Uterus (tissue), 4 donors: Measurements from ENCODE around the gene CFAP53. TPM values are rescaled to one million over a fixed set of nuclear protein-coding genes. Genes with fewer than 3 reads are reported as not detected.
"Not testable (repeated sequence)": the region's sequence is repeated elsewhere in the genome, so short reads cannot be mapped to it uniquely, and the experiment has no call there.

ENCODE experiments used
- DNase-seq, 2 donors: peaks; one replicate each; pipeline ENCODE4 v3.0.0-alpha.2; 2019 to 2020
- H3K27ac ChIP-seq, 2 donors: fragments of 200-600 bp; sonication (generic); 1 replicate in 1 of 2; 2 replicates in 1 of 2; pipeline ENCODE4 v1.5.1; 2016 to 2018
- H3K27me3 ChIP-seq, 2 donors: fragments of 200-600 bp; sonication (generic); one replicate each; pipeline ENCODE4 v1.5.1; 2018 to 2019; ENCODE audit warnings: control low read depth in 1 of 2
- H3K36me3 ChIP-seq, 2 donors: fragments of 200-600 bp; sonication (generic); one replicate each; pipeline ENCODE4 v1.5.1; 2019; ENCODE audit warnings: control low read depth in 1 of 2
- H3K4me1 ChIP-seq, 2 donors: fragments of 200-600 bp; sonication (generic); one replicate each; pipeline ENCODE4 v1.5.1; 2018 to 2019; ENCODE audit warnings: control low read depth in 1 of 2
- H3K4me3 ChIP-seq, 2 donors: fragments of 200-600 bp; sonication (generic); 1 replicate in 1 of 2; 2 replicates in 1 of 2; pipeline ENCODE4 v1.5.1; 2018 to 2019; ENCODE audit warnings: mild to moderate bottlenecking in 1 of 2
- H3K9me3 ChIP-seq, 2 donors: fragments of 200-600 bp; sonication (generic); one replicate each; pipeline ENCODE4 v1.5.1; 2019; ENCODE audit warnings: control low read depth in 1 of 2
- CTCF ChIP-seq, 4 experiments: fragments of 200-600 bp in 2 of 4; fragments of 450-650 bp in 2 of 4; sonication (generic) in 2 of 4; IDR thresholded peaks; one replicate each; pipeline ENCODE4 v1.5.1; 2016 to 2019; ENCODE audit warnings: antibody characterized with exemption in 4 of 4, mild to moderate bottlenecking in 2 of 4, moderate library complexity in 1 of 4
- POLR2A ChIP-seq, 2 donors: fragments of 450-650 bp; IDR thresholded peaks; one replicate each; pipeline ENCODE4 v1.6.1; 2016; ENCODE audit warnings: antibody characterized with exemption in 2 of 2, mild to moderate bottlenecking in 1 of 2, moderate library complexity in 1 of 2
- intact Hi-C: fragments of 100-400 bp; cut with DNase I; formaldehyde crosslinking; loops from one replicate; pipeline ENCODE4 v1.15.1; 2023; ENCODE audit warnings: low total_unique reads
- total RNA-seq, 4 donors: library from RNA; depleted of rRNA in 3 of 4; stranded (reverse); fragments of >200 nt in 3 of 4; gene quantifications; one replicate each; pipeline versions ENCODE4 v1.1.0 to v1.2.4, GENCODE V29; 2014 to 2023
- donor health status: DM: yes; HTN: yes; CAD: no.

The CFAP53 gene
- total RNA-seq, 4 donors from 2014 or later: 0.95 to 1.1 TPM; not detected in 2

- Histone ChIP-seq H3K27me3 (no peaks in the 10 kb centered on the region), H3K36me3 (no peaks in the 10 kb centered on the region), H3K27ac (no peak overlapping the region), H3K9me3 (no peaks in the 10 kb centered on the region), H3K4me1 (no peaks in the 10 kb centered on the region), H3K4me3 (no peak overlapping the region)
- no peak for DNase-seq
- TF ChIP-seq POLR2A (IDR thresholded peaks at IDR 0.05): no peak
- no peak for TF ChIP-seq CTCF (IDR thresholded peaks at IDR 0.05)
- intact Hi-C loops: no loop called here
Observed at GRCh38 chr18:50232419-50232818, 33.9 kb downstream of the CFAP53 start.

GRCh38 chr18:50231621-50232020, 34.7 kb downstream of the CFAP53 start:
- Histone ChIP-seq H3K36me3 (no peaks in the 10 kb centered on the region), H3K27ac (no peak overlapping the region), H3K4me1 (no peaks in the 10 kb centered on the region), H3K27me3 (no peaks in the 10 kb centered on the region), H3K9me3 (no peaks in the 10 kb centered on the region), H3K4me3 (no peak overlapping the region)
- no peak for DNase-seq
- intact Hi-C loops: no loop called here
- TF ChIP-seq CTCF (IDR thresholded peaks at IDR 0.05) (no peak), POLR2A (IDR thresholded peaks at IDR 0.05) (no peak)

- intact Hi-C loops, H3K4me3 ChIP-seq, H3K9me3 ChIP-seq, DNase-seq, H3K27ac ChIP-seq, H3K36me3 ChIP-seq, H3K27me3 ChIP-seq, H3K4me1 ChIP-seq: not testable (repeated sequence)
Observed at GRCh38 chr18:50220249-50220648, 46.0 kb downstream of the CFAP53 start.

- no peaks in the 10 kb centered on the region for H3K27me3 ChIP-seq
- intact Hi-C loops: no loop called here
- no peak overlapping the region for H3K27ac ChIP-seq
- H3K4me1 ChIP-seq: no peaks in the 10 kb centered on the region
- H3K9me3 ChIP-seq: no peaks in the 10 kb centered on the region
- no peak for DNase-seq
- TF ChIP-seq POLR2A (IDR thresholded peaks at IDR 0.05) (no peak), CTCF (IDR thresholded peaks at IDR 0.05) (no peak)
- no peak overlapping the region for H3K4me3 ChIP-seq
- no peaks in the 10 kb centered on the region for H3K36me3 ChIP-seq
Observed at GRCh38 chr18:50218432-50219197, 47.7 kb downstream of the CFAP53 start.

GRCh38 chr18:50209311-50209710, 57.0 kb downstream of the CFAP53 start:
- Histone ChIP-seq H3K27me3 (no peaks in the 10 kb centered on the region), H3K36me3 (no peaks in the 10 kb centered on the region), H3K9me3 (no peaks in the 10 kb centered on the region), H3K4me3 (no peak overlapping the region), H3K27ac (no peak overlapping the region), H3K4me1 (no peaks in the 10 kb centered on the region)
- intact Hi-C loops: no loop called here
- no peak for TF ChIP-seq CTCF (IDR thresholded peaks at IDR 0.05)
- no peak for DNase-seq

- intact Hi-C loops: no loop called here
- no peak for DNase-seq
- Histone ChIP-seq H3K27me3 (no peaks in the 10 kb centered on the region), H3K9me3 (no peaks in the 10 kb centered on the region), H3K4me1 (no peaks in the 10 kb centered on the region), H3K4me3 (no peak overlapping the region), H3K36me3 (no peaks in the 10 kb centered on the region), H3K27ac (no peak overlapping the region)
- TF ChIP-seq POLR2A (IDR thresholded peaks at IDR 0.05): no peak
- TF ChIP-seq CTCF (IDR thresholded peaks at IDR 0.05): no peak
Observed at GRCh38 chr18:50207722-50208121, 58.6 kb downstream of the CFAP53 start.
